ENCODE data around the gene IFT172. TPM values are rescaled to one million over a fixed set of nuclear protein-coding genes. Genes with fewer than 3 reads are reported as not detected.

The IFT172 gene
- total RNA-seq, 1 donor from 2014 or later = 30.7 TPM

DNA sequence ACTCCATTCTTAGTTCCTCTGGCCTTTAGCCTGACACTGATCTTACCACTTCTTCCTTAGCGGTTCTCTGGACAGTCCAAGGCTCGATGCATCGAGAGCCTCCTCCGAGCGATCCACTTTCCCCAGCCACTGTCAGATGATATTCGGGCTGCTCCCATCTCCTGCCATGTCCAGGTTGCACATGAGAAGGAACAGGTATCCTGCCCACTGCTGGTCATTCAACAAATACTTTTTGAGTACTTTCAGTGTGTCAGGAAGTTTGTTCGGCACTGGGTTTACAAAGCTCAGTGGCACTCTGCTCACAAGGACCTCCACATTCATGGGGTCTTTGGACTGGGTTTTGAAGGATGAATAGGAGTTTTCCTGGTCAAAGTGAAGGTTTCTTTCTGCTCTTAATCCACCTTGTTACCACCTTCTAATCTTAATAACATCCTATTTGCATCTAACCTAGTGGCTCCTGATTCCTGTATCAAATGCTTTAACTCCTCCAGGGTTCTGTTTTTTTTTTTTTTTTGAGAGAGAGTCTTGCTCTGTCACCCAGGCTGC, 32.9 kb upstream of the IFT172 start:
- Histone ChIP-seq H3K9me3 (no peaks in the 10 kb centered on the region), H3K4me1 (no peaks in the 10 kb centered on the region), H3K4me3 (no peak overlapping the region), H3K27ac (no peak overlapping the region), H3K27me3 (no peaks in the 10 kb centered on the region), H3K36me3 (no peaks in the 10 kb centered on the region)
- intact Hi-C loops (cut with DNase I) = no loop called here
- DNase-seq (ENCODE audit: extremely low spot score in 2 of 2) = no peak
- TF ChIP-seq POLR2A (IDR thresholded peaks at IDR 0.05) = no peak
- TF ChIP-seq POLR2AphosphoS5 (IDR thresholded peaks at IDR 0.05; ENCODE audit: insufficient read depth in 1 of 2, low read depth in 1 of 2) = no peak
- TF ChIP-seq, protein P1, sequence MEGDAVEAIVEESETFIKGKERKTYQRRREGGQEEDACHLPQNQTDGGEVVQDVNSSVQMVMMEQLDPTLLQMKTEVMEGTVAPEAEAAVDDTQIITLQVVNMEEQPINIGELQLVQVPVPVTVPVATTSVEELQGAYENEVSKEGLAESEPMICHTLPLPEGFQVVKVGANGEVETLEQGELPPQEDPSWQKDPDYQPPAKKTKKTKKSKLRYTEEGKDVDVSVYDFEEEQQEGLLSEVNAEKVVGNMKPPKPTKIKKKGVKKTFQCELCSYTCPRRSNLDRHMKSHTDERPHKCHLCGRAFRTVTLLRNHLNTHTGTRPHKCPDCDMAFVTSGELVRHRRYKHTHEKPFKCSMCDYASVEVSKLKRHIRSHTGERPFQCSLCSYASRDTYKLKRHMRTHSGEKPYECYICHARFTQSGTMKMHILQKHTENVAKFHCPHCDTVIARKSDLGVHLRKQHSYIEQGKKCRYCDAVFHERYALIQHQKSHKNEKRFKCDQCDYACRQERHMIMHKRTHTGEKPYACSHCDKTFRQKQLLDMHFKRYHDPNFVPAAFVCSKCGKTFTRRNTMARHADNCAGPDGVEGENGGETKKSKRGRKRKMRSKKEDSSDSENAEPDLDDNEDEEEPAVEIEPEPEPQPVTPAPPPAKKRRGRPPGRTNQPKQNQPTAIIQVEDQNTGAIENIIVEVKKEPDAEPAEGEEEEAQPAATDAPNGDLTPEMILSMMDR (IDR thresholded peaks at IDR 0.05) = no peak

GRCh38 chr2:27520316-27520715, 30.8 kb upstream of the IFT172 start:
- DNase-seq (ENCODE audit: extremely low spot score in 2 of 2) = no peak

DNA sequence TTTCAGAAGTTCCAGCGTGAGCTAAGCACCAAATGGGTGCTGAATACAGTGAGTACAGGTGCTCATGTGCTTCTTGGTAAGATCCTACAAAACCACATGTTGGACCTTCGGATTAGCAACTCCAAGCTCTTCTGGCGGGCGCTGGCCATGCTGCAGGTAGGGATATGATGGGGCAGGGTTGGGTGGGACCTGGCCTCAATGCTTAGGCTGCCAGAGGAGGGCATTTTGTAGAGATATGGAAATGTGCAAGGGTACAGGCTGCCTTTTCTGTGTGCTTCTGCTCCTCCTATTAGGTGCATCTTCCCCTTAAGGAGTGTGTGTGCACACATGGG, 29.2 kb upstream of the IFT172 start:
- H3K4me3 ChIP-seq = no peak overlapping the region
- DNase-seq (ENCODE audit: extremely low spot score in 2 of 2) = no peak
- TF ChIP-seq, protein P1 (IDR thresholded peaks at IDR 0.05) = no peak
- TF ChIP-seq POLR2A (IDR thresholded peaks at IDR 0.05) (no peak), POLR2AphosphoS5 (IDR thresholded peaks at IDR 0.05; ENCODE audit: insufficient read depth in 1 of 2, low read depth in 1 of 2) (no peak)

More at GRCh38 chr2:27520316-27520715, 30.8 kb upstream of the IFT172 start:
- intact Hi-C loops (cut with DNase I) = no loop called here
- no peaks in the 10 kb centered on the region for H3K27me3 ChIP-seq
- H3K4me3 ChIP-seq = no peak overlapping the region
- H3K9me3 ChIP-seq = no peaks in the 10 kb centered on the region
- no peak overlapping the region for H3K27ac ChIP-seq
- no peaks in the 10 kb centered on the region for H3K4me1 ChIP-seq
- TF ChIP-seq POLR2A (IDR thresholded peaks at IDR 0.05) = no peak
- TF ChIP-seq, protein P1 (IDR thresholded peaks at IDR 0.05) = no peak
- no peaks in the 10 kb centered on the region for H3K36me3 ChIP-seq

DNA sequence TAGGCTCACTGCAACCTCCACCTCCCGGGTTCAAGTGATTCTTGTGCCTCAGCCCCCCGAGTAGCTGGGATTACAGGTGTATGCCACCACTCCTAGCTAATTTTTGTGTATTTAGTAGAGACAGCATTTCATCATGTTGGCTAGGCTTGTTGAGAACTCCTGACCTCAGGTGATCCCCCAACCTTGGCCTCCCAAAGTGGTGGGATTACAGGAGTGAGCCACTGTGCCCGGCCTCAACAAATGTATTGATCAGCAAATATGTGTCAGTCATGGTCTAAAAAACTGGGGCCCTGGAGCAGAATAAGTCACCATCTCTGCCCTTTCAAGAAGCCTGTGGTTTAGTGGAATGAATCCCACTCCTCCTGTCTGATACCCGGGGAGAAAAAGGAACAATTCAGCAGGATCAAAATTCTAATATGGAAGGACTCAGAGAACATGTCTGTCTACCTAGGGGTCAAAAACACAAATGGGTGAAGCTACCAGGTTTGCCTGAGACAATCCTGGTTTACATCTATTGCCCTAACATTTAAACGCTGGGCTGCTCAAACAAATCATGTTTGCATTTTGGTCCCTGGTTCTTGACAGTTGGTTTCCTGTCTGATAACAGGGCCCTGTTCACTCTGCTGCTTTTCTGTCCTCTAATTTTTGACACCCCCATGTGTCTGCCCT, 28.7 kb upstream of the IFT172 start:
- intact Hi-C loops (cut with DNase I) = no loop called here
- DNase-seq (ENCODE audit: extremely low spot score in 2 of 2) = no peak

More for the DNA sequence above, 29.2 kb upstream of the IFT172 start:
- Histone ChIP-seq H3K36me3 (no peaks in the 10 kb centered on the region), H3K4me1 (no peaks in the 10 kb centered on the region), H3K27me3 (no peaks in the 10 kb centered on the region), H3K9me3 (no peaks in the 10 kb centered on the region), H3K27ac (no peak overlapping the region)
- intact Hi-C loops (cut with DNase I) = no loop called here

DNA sequence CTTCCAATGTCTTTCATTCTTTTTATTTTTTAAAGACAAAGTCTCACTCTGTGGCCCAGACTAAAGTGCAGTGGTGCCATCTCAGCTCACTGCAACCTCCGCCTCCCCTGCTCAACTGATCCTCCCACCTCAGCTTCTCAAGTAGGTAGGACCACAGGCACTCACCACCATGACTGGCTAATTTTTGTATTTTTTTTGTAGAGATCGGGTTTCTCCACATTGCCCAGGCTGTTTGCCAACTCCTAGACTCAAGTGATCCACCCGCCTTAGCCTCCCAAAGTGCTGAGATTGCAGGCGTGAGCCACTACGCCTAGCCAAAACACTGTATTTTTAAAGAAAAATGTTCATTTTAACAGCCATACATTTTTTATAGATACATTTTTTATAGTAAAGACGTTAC, 19.8 kb upstream of the IFT172 start:
- H3K36me3 ChIP-seq = no peaks in the 10 kb centered on the region
- intact Hi-C loops (cut with DNase I) = no loop called here
- H3K9me3 ChIP-seq = no peaks in the 10 kb centered on the region
- H3K27me3 ChIP-seq = no peaks in the 10 kb centered on the region
- TF ChIP-seq POLR2A (IDR thresholded peaks at IDR 0.05) (no peak), POLR2AphosphoS5 (IDR thresholded peaks at IDR 0.05; ENCODE audit: insufficient read depth in 1 of 2, low read depth in 1 of 2) (no peak)
- TF ChIP-seq, protein P1 (IDR thresholded peaks at IDR 0.05) = no peak
- DNase-seq (ENCODE audit: extremely low spot score in 2 of 2) = no peak
- H3K27ac ChIP-seq = no peak overlapping the region
- H3K4me1 ChIP-seq = no peaks in the 10 kb centered on the region
- H3K4me3 ChIP-seq = no peak overlapping the region

More for the DNA sequence above, 28.7 kb upstream of the IFT172 start:
- no peaks in the 10 kb centered on the region for H3K27me3 ChIP-seq
- no peak overlapping the region for H3K4me3 ChIP-seq
- TF ChIP-seq POLR2A (IDR thresholded peaks at IDR 0.05) = no peak
- TF ChIP-seq POLR2AphosphoS5 (IDR thresholded peaks at IDR 0.05; ENCODE audit: insufficient read depth in 1 of 2, low read depth in 1 of 2) = no peak
- TF ChIP-seq, protein P1 (IDR thresholded peaks at IDR 0.05) = no peak
- H3K27ac ChIP-seq = no peak overlapping the region
- no peaks in the 10 kb centered on the region for H3K36me3 ChIP-seq
- H3K4me1 ChIP-seq = no peaks in the 10 kb centered on the region
- H3K9me3 ChIP-seq = no peaks in the 10 kb centered on the region
